H1 (cell line): Measurements from ENCODE around the gene TFE3. TPM values are rescaled to one million over a fixed set of nuclear protein-coding genes. Genes with fewer than 3 reads are reported as not detected.

Experiments
- CTCF ChIA-PET: fragments of 300-600 bp; sonication (Branson Sonifier 250); formaldehyde crosslinking; loops from one replicate; lab custom pipeline; 2021; ENCODE audit not compliant: partially characterized antibody; lab: Charles Lee
- POLR2A ChIA-PET: fragments of 300-600 bp; sonication (Branson Sonifier 250); formaldehyde crosslinking; loops from one replicate; lab custom pipeline; 2021; ENCODE audit warnings: inconsistent platforms; ENCODE audit not compliant: partially characterized antibody; lab: Charles Lee
- DNase-seq, 2 experiments: peaks; one replicate each; pipeline versions ENCODE4 v3.0.0 to v3.0.0-alpha.2; 2010 to 2022; ENCODE audit warnings: low spot score in 2 of 2, low read depth in 1 of 2, mixed read lengths in 1 of 2
- FAIRE-seq: peaks from 2 replicates; lab custom pipeline; 2011; peaks lifted over from hg19 to GRCh38; lab: Jason Lieb, UNC
- H2AFZ ChIP-seq: 2 replicates; pipeline ENCODE4 v1.8.1; 2012; ENCODE audit warnings: low read length, inconsistent platforms
- H2AK5ac ChIP-seq: 2 replicates; pipeline ENCODE4 v1.6.1; 2013; ENCODE audit warnings: low read depth, low read length
- H2BK120ac ChIP-seq: replicated peaks from 2 replicates; pipeline ENCODE3; 2013; ENCODE audit warnings: low read depth, low read length, inconsistent platforms
- H2BK12ac ChIP-seq: 2 replicates; pipeline ENCODE4 v1.6.1; 2013; ENCODE audit warnings: low read depth, low read length
- H2BK15ac ChIP-seq: 2 replicates; pipeline ENCODE4 v1.6.1; 2013; ENCODE audit warnings: low read length
- H2BK20ac ChIP-seq: 2 replicates; pipeline ENCODE4 v1.6.1; 2013; ENCODE audit warnings: low read length
- H2BK5ac ChIP-seq: 2 replicates; pipeline ENCODE4 v1.6.1; 2013; ENCODE audit warnings: low read depth, low read length
- H3K14ac ChIP-seq: 2 replicates; pipeline ENCODE4 v1.6.1; 2013; ENCODE audit warnings: inconsistent platforms; ENCODE audit not compliant: insufficient read length
- H3K18ac ChIP-seq: 2 replicates; pipeline ENCODE4 v1.6.1; 2013; ENCODE audit warnings: low read length; ENCODE audit errors: extremely low read depth
- H3K23ac ChIP-seq: 2 replicates; pipeline ENCODE4 v1.6.1; 2013; ENCODE audit warnings: inconsistent platforms; ENCODE audit not compliant: insufficient read length
- H3K23me2 ChIP-seq: 2 replicates; pipeline ENCODE4 v1.6.1; 2013; ENCODE audit warnings: low read depth, low read length
- H3K27ac ChIP-seq: 2 replicates; pipeline ENCODE4 v1.6.1; 2011; ENCODE audit warnings: low read depth, low read length, inconsistent platforms
- H3K27me3 ChIP-seq, 4 experiments: replicated peaks in 1 of 4; 1 replicate in 1 of 4; 2 replicates in 3 of 4; pipeline versions ENCODE4 v1.6.1 to v1.8.1; 2011 to 2013; ENCODE audit warnings: low read length in 3 of 4, mild to moderate bottlenecking in 3 of 4, inconsistent platforms in 2 of 4, mixed read lengths in 2 of 4, moderate library complexity in 1 of 4; ENCODE audit not compliant: control insufficient read depth in 3 of 4, insufficient read depth in 3 of 4; ENCODE audit errors: extremely low read depth in 1 of 4
- H3K36me3 ChIP-seq, 4 experiments: 2 replicates each; pipeline versions ENCODE4 v1.6.1 to v1.8.1; 2011 to 2013; ENCODE audit warnings: mild to moderate bottlenecking in 4 of 4, low read length in 3 of 4, moderate library complexity in 2 of 4, control low read depth in 1 of 4, inconsistent platforms in 1 of 4; ENCODE audit not compliant: insufficient read depth in 4 of 4, control insufficient read depth in 2 of 4
- H3K4ac ChIP-seq: replicated peaks from 2 replicates; pipeline ENCODE3; 2013; ENCODE audit warnings: low read length, low read depth, mixed read lengths, inconsistent platforms; ENCODE audit not compliant: insufficient read length
- H3K4me1 ChIP-seq, 4 experiments: replicated peaks in 1 of 4; 1 replicate in 1 of 4; 2 replicates in 3 of 4; pipeline versions ENCODE4 v1.6.1 to v1.8.1; 2011 to 2013; ENCODE audit warnings: low read length in 3 of 4, inconsistent platforms in 2 of 4, mixed read lengths in 1 of 4; ENCODE audit not compliant: insufficient read depth in 4 of 4, control insufficient read depth in 3 of 4
- H3K4me2 ChIP-seq, 2 experiments: 2 replicates each; pipeline versions ENCODE4 v1.6.1 to v1.8.1; 2011 to 2013; ENCODE audit warnings: low read depth in 2 of 2, low read length in 2 of 2, control low read depth in 1 of 2, inconsistent platforms in 1 of 2, mild to moderate bottlenecking in 1 of 2; ENCODE audit not compliant: insufficient read depth in 1 of 2
- H3K4me3 ChIP-seq, 4 experiments: fragments of 200-600, 300-600 bp in 1 of 4; sonication (generic), shearing (Covaris generic), sonication (Bioruptor Twin) in 1 of 4; 2 replicates each; pipeline versions ENCODE4 v1.5.1 to v1.8.1; 2011 to 2016; ENCODE audit warnings: low read length in 4 of 4, low read depth in 3 of 4, control low read depth in 2 of 4, inconsistent platforms in 2 of 4, mild to moderate bottlenecking in 2 of 4, mixed read lengths in 1 of 4, moderate library complexity in 1 of 4; ENCODE audit not compliant: insufficient read depth in 2 of 4; ENCODE audit errors: extremely low read depth in 1 of 4
- H3K56ac ChIP-seq: replicated peaks from 2 replicates; pipeline ENCODE3; 2013; ENCODE audit warnings: low read depth, mild to moderate bottlenecking, mixed read lengths, low read length, inconsistent platforms; ENCODE audit not compliant: insufficient read length
- H3K79me1 ChIP-seq: 2 replicates; pipeline ENCODE4 v1.6.1; 2013; ENCODE audit warnings: low read depth, low read length, control low read depth
- H3K79me2 ChIP-seq, 2 experiments: 2 replicates each; pipeline versions ENCODE4 v1.6.1 to v1.8.1; 2012 to 2013; ENCODE audit warnings: low read length in 2 of 2, mild to moderate bottlenecking in 2 of 2, inconsistent platforms in 1 of 2; ENCODE audit not compliant: insufficient read depth in 2 of 2, control insufficient read depth in 1 of 2
- H3K9ac ChIP-seq, 4 experiments: replicated peaks in 1 of 4; 1 replicate in 1 of 4; 2 replicates in 3 of 4; pipeline versions ENCODE4 v1.6.1 to v1.8.1; 2011 to 2013; ENCODE audit warnings: low read depth in 3 of 4, low read length in 3 of 4, control low read depth in 2 of 4, mild to moderate bottlenecking in 2 of 4, moderate library complexity in 2 of 4, inconsistent platforms in 1 of 4; ENCODE audit errors: extremely low read depth in 1 of 4
- H3K9me3 ChIP-seq, 2 experiments: 2 replicates each; pipeline versions ENCODE4 v1.6.1 to v1.8.1; 2012 to 2013; ENCODE audit warnings: mild to moderate bottlenecking in 2 of 2, moderate library complexity in 2 of 2, control low read depth in 1 of 2, inconsistent platforms in 1 of 2, low read depth in 1 of 2, low read length in 1 of 2, mixed read lengths in 1 of 2; ENCODE audit not compliant: insufficient read depth in 2 of 2
- H4K20me1 ChIP-seq, 2 experiments: replicated peaks in 1 of 2; 2 replicates each; pipeline versions ENCODE3 to v1.8.1; 2011 to 2013; ENCODE audit warnings: inconsistent platforms in 2 of 2, low read length in 2 of 2, mild to moderate bottlenecking in 1 of 2; ENCODE audit not compliant: insufficient read depth in 2 of 2, control insufficient read depth in 1 of 2
- H4K5ac ChIP-seq: 2 replicates; pipeline ENCODE4 v1.6.1; 2013; ENCODE audit warnings: low read length, low read depth, mixed read lengths, inconsistent platforms; ENCODE audit not compliant: insufficient read length
- H4K8ac ChIP-seq: 2 replicates; pipeline ENCODE4 v1.8.0; 2013; ENCODE audit warnings: mild to moderate bottlenecking, moderate library complexity, low read length, inconsistent platforms; ENCODE audit not compliant: insufficient read depth; ENCODE audit errors: extremely low read depth
- H4K91ac ChIP-seq: replicated peaks from 2 replicates; pipeline ENCODE3; 2013; ENCODE audit warnings: low read length, mixed read lengths, inconsistent platforms; ENCODE audit not compliant: insufficient read length
- EGR1 ChIP-seq: IDR thresholded peaks from 2 replicates; pipeline ENCODE4 v1.6.1; 2011; ENCODE audit warnings: low read depth, low read length, borderline replicate concordance
- TCF12 ChIP-seq: IDR thresholded peaks from 2 replicates; pipeline ENCODE4 v1.6.1; 2011; ENCODE audit warnings: low read depth, mild to moderate bottlenecking, low read length
- WGBS, 2 experiments: shearing (Covaris generic) in 1 of 2; methylation state at CpG; one replicate each; pipeline versions ENCODE4 v1.1.6 to v1.1.7; 2013 to 2015; ENCODE audit warnings: low lambda C conversion rate in 2 of 2, mixed read lengths in 2 of 2, inconsistent platforms in 1 of 2, low coverage in 1 of 2, missing lambda C conversion rate in 1 of 2; ENCODE audit not compliant: insufficient replicate concordance in 2 of 2, insufficient coverage in 1 of 2, insufficient read length in 1 of 2; ENCODE audit errors: extremely low coverage in 1 of 2, missing lambda C conversion rate in 1 of 2; 5-methylcytosine and 5-hydroxymethylcytosine counted together
- polyA plus RNA-seq, 7 experiments: library from polyadenylated mRNA; depleted of rRNA in 3 of 7; stranded (reverse) in 5 of 7; unstranded in 2 of 7; fragments of >200 nt in 5 of 7; fragments of 200-250 nt in 2 of 7; gene quantifications; 1 replicate in 5 of 7; 2 replicates in 1 of 7; 4 replicates in 1 of 7; pipeline versions ENCODE4 v1.2.1 to v1.2.3, GENCODE V29; 2011 to 2013; ENCODE audit warnings: missing spikeins in 2 of 7, mixed read lengths in 2 of 7
- total RNA-seq: library from RNA; stranded (reverse); fragmentation: NEBNext Ultra II Directional; extraction: Animal tissue kit (Norgen Biotek cat#: 25700); gene quantifications from 2 replicates; pipeline ENCODE4 v1.2.1, GENCODE V29; 2021

The TFE3 gene
- total and polyA plus RNA-seq, 2 of the 8 experiments (the other 6 are each of a cell fraction or from before 2014, with no cell fraction given), result 33.7 to 52.9 TPM

GRCh38 chrX:49061916-49062315 lies 18.8 kb upstream of the TFE3 start:
- ChIA-PET POLR2A (interaction anchor here (0.7 to 1.5 kb wide), 2 partner anchors 9 to 18 kb away, joined by 3 to 6 read pairs; partner anchors contain the start of gene WDR45), CTCF (interaction anchor here (1.4 kb wide), 2 partner anchors 18 to 90 kb away, joined by 3 to 5 read pairs; partner anchors contain the start of gene KCND1)
- no peak for FAIRE-seq
- peaks cover 0 to 12% (median 3%) of the 10 kb centered on the region in 4 experiments; a peak in 2 of 8 replicates for H3K36me3 ChIP-seq
- H3K4me1 ChIP-seq, result peaks cover 0 to 4% (median 0%) of the 10 kb centered on the region in 4 experiments; a peak in 3 of 7 replicates
- no peak for DNase-seq
- no peak overlapping the region for H3K4me2 ChIP-seq
- H2AFZ ChIP-seq, result no peak overlapping the region
- H3K27ac ChIP-seq, result no peak overlapping the region
- H3K79me2 ChIP-seq, result no peaks in the 10 kb centered on the region; a peak in 1 of 4 replicates
- no peak overlapping the region for H3K56ac ChIP-seq
- no peak overlapping the region for H2BK5ac ChIP-seq
- no peak overlapping the region for H2BK120ac ChIP-seq
- no peak overlapping the region for H3K9ac ChIP-seq
- H4K91ac ChIP-seq, result no peak overlapping the region
- H2BK15ac ChIP-seq, result no peak overlapping the region
- no peaks in the 10 kb centered on the region for H3K27me3 ChIP-seq
- H3K4ac ChIP-seq, result no peak overlapping the region
- WGBS, 2 experiments, result 96% methylated on average over 7 of the region's 10 CpGs; no CpG with 5 or more reads in 1 of the 2 experiments
- H3K79me1 ChIP-seq, result no peaks in the 10 kb centered on the region
- H3K9me3 ChIP-seq, result no peaks in the 10 kb centered on the region
- no peak overlapping the region for H3K18ac ChIP-seq
- H2BK12ac ChIP-seq, result no peak overlapping the region
- no peak overlapping the region for H4K8ac ChIP-seq
- peaks cover 0 to 1% of the 10 kb centered on the region in 2 experiments for H4K20me1 ChIP-seq
- H3K4me3 ChIP-seq, result no peak overlapping the region
- TF ChIP-seq TCF12 (no peak), EGR1 (no peak)
- no peak overlapping the region for H2BK20ac ChIP-seq
- H4K5ac ChIP-seq, result no peak overlapping the region
- H2AK5ac ChIP-seq, result no peak overlapping the region
- H3K23ac ChIP-seq, result no peak overlapping the region
- H3K14ac ChIP-seq, result no peak overlapping the region
- H3K23me2 ChIP-seq, result no peaks in the 10 kb centered on the region
